ENCODE data around the gene ITPR1. TPM values are rescaled to one million over a fixed set of nuclear protein-coding genes. Genes with fewer than 3 reads are reported as not detected.

The ITPR1 gene
- total and polyA plus RNA-seq, 10 of the 15 experiments (the other 5 are each of a cell fraction or from before 2014, with no cell fraction given), result 12.2 to 239 (median 28.4) TPM

DNA sequence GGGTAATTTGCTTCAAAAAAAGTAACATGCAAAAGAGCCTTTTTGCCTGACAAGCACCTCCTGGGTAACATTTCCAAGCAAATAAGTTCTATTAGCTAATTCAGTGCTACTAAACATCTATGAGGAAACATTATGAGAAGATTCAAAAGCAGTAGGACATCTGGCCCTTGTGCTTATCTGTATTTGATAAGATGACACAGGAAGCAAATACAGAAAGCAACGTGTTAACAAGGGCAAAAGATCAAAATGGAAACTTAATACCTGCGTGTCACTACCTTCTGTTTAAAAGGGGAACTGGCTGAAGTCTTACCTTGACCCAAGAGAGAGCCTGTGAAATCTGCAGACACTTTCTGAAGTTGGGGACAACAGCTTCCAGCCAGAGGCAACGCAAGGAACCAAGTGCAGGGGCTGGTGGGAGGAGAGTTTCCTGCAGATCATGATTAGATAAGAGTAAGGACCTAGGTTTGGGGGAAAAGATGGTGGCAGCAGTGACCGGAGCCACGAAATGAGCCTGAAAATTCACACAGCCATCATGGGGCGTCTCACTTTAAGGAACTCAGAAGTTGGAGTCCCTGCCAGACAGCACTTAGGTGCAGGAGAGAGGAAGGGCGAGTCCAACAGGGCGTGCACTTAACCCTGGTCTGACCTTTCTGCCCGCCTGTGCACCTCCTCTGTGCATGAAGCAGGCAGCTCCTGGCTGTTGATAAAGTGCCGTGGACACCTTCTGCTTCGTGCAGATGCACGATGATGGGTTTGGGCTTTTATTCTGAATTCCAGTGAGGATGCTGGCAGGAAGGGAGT lies 332.5 kb downstream of the ITPR1 start:
- Histone ChIP-seq H3K9me3 (replicated peaks; ENCODE audit: control insufficient read depth, insufficient read depth, low read length) (no peaks in the 10 kb centered on the region; the same call in 2 of the 3 replicates), H3K27me3 (replicated peaks in 1 of 2; ENCODE audit: control insufficient read depth in 2 of 2, insufficient read depth in 2 of 2, low read length in 1 of 2) (no peaks in the 10 kb centered on the region), H3K27ac (ENCODE audit: control insufficient read depth, insufficient read depth) (no peak overlapping the region), H3K4me3 (no peak overlapping the region), H3K9ac (ENCODE audit: control insufficient read depth, insufficient read depth, low read length) (no peak overlapping the region), H3K36me3 (ENCODE audit: control insufficient read depth in 2 of 2, insufficient read depth in 2 of 2, low read length in 1 of 2) (peaks cover 2 to 28% of the 10 kb centered on the region in 2 experiments; a peak in 2 of 4 replicates), H4K20me1 (ENCODE audit: control insufficient read depth, insufficient read depth) (no peaks in the 10 kb centered on the region), H3K79me2 (ENCODE audit: control insufficient read depth, insufficient read depth, low read length) (no peaks in the 10 kb centered on the region), H3K4me1 (ENCODE audit: control insufficient read depth, insufficient read depth, low read length) (peaks cover 16% of the 10 kb centered on the region), H3K4me2 (ENCODE audit: control insufficient read depth, insufficient read depth) (no peak overlapping the region), H2AFZ (ENCODE audit: control insufficient read depth, low read depth, low read length) (no peak overlapping the region)
- TF ChIP-seq PML (IDR thresholded peaks at IDR 0.05; ENCODE audit: low read length) (0 out of 2 replicates have a peak, but pooled peaks have one; percentile 37), SPI1 (IDR thresholded peaks at IDR 0.05; ENCODE audit: borderline replicate concordance, insufficient read depth, low read depth, low read length) (peak; percentile 59; the same call in 1 of the 2 replicates), CEBPB (IDR thresholded peaks at IDR 0.05; ENCODE audit: borderline replicate concordance in 1 of 2, low read depth in 2 of 2, low read length in 2 of 2) (no peak)
- POLR2A ChIA-PET, result interaction anchor here (1.9 kb wide), 1 partner anchor 26 kb away, joined by 4 read pairs; no protein-coding TSS in a partner anchor
- no TSS peak for BruUV-seq (replicated peaks)
- CTCF ChIA-PET, result interaction anchor here (1.2 to 3.2 kb wide), 5 partner anchors 104 to 159 kb away, joined by 5 to 26 read pairs (median 5); no protein-coding TSS in a partner anchor
- DNase-seq (ENCODE audit: low read depth, low spot score) (no peak), ATAC-seq (0 out of 3 replicates have a peak, but pooled peaks have one; percentile 3), FAIRE-seq (no peak)
- intact Hi-C loops (cut with micrococcal nuclease; ENCODE audit: unreplicated experiment) (loop anchor here (5.0 kb wide), 1 partner anchor 103 kb away; no protein-coding TSS in a partner anchor), in situ Hi-C loops (cut with MboI) (no loop called here)
- SMC1A ChIA-PET (ENCODE audit: uncharacterized antibody, unreplicated experiment), result interaction anchor here (0.6 to 6.0 kb wide), 14 partner anchors 16 to 229 kb away, joined by 3 to 49 read pairs (median 4); no protein-coding TSS in a partner anchor
- WGBS (ENCODE audit: insufficient coverage, insufficient replicate concordance, low lambda C conversion rate, missing lambda C conversion rate), result 95% methylated on average over 12 of the region's 12 CpGs
- RAD21 ChIA-PET (ENCODE audit: unreplicated experiment), result interaction anchor here (0.8 to 14.9 kb wide), 7 partner anchors 76 to 201 kb away, joined by 3 to 325 read pairs (median 3); partner anchors contain the start of gene BHLHE40

Measured in GM12878 (cell line).